Coronary artery (tissue), 2 donors: ENCODE measurements around the gene SHISA5.
A peak's percentile ranks its signal among the peaks of the same experiment; 100 is the strongest.

Source experiments
- DNase-seq: peaks from one replicate; pipeline ENCODE4 v3.0.0-alpha.2; 2017; ENCODE audit warnings: low spot score
- H3K27ac ChIP-seq, 2 donors: fragments of 200-600 bp; sonication (generic); one replicate each; pipeline ENCODE4 v1.5.1; 2016 to 2019
- H3K4me3 ChIP-seq: fragments of 200-600 bp; sonication (generic); 2 replicates; pipeline ENCODE4 v1.5.1; 2016; ENCODE audit warnings: mild to moderate bottlenecking, moderate library complexity
- TF ChIP-seq, protein P1 (sequence below): fragments of 200-600 bp; sonication (generic); IDR thresholded peaks from one replicate; pipeline ENCODE4 v1.5.1; 2019; ENCODE audit warnings: antibody characterized with exemption

SHISA5 gene

DNA sequence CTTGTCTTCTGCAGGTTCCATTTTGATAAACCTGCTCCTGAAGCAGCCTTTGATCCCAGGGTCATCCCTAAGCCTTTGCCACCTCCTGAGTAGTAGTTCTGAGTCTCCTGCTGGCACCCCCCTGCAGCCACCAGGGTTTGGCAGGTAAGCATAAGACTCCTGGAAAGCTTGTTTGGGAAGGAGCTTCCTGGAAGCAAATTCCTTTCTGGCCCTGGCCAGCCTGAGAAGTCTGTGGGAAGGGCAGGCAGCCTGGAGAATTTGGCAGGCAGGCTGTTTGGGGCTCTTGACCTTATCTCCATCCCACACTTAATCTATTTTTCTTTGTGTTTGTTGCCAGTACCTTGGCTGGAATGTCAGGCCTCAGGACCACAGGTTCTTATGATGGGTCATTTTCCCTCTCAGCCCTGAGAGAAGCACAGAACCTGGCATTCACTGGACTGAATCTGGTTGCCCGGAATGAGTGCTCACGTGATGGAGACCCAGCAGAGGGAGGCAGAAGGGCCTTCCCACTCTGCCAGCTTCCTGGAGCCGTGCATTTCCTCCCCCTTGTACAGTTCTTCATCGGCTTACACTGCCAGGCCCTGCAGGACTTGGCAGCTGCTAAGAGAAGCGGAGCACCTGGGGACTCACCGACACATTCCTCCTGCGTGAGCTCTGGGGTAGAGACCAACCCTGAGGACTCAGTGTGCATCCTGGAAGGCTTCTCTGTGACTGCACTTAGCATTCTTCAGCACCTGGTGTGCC is 44.0 kb downstream of the SHISA5 start:
- H3K4me3 ChIP-seq, result no peak overlapping the region
- no peak overlapping the region for H3K27ac ChIP-seq
- DNase-seq, result no peak
- TF ChIP-seq, protein P1, sequence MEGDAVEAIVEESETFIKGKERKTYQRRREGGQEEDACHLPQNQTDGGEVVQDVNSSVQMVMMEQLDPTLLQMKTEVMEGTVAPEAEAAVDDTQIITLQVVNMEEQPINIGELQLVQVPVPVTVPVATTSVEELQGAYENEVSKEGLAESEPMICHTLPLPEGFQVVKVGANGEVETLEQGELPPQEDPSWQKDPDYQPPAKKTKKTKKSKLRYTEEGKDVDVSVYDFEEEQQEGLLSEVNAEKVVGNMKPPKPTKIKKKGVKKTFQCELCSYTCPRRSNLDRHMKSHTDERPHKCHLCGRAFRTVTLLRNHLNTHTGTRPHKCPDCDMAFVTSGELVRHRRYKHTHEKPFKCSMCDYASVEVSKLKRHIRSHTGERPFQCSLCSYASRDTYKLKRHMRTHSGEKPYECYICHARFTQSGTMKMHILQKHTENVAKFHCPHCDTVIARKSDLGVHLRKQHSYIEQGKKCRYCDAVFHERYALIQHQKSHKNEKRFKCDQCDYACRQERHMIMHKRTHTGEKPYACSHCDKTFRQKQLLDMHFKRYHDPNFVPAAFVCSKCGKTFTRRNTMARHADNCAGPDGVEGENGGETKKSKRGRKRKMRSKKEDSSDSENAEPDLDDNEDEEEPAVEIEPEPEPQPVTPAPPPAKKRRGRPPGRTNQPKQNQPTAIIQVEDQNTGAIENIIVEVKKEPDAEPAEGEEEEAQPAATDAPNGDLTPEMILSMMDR, result no peak

DNA sequence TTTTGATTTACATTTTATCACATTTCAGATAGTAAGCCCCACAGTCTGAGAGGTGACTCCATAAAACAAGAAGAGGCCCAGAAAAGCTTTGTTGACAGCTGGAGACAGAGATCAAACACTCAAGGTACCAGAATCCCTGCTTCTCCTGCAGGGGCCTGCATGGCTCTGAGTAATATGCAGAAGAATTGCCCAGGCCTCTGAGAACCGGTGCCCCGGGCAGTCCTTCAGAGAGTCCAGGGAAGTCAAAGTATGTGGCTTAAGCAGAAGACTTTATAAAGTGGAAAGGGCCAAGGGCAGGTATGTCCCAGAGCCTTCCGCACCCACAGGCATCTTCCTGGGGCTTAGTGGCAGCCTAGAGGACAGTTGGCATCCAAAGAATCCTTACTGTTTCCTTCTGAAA is 44.6 kb downstream of the SHISA5 start:
- Histone ChIP-seq H3K4me3 (no peak overlapping the region), H3K27ac (no peak overlapping the region)
- DNase-seq, result no peak
- TF ChIP-seq, protein P1, result no peak

DNA sequence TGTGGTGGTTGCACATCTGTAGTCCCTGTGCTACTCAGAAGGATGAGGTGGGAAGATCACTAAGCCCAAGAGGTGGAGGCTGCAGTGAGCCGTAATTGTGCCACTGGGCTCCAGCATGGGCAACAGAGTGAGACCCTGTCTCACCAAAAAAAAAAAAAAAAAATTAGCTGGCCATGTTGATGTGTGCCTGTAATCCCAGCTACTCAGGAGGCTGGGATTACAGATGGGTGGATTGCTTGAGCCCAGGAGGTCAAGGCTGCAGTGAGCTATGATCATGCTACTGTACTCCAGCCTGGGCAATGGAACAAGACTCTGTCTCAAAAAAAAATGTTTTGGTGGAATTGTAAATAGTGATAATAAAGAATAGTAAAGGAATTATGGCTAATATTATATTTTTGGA is 47.5 kb downstream of the SHISA5 start:
- H3K4me3 ChIP-seq, result no peak overlapping the region
- no peak for DNase-seq
- no peak overlapping the region for H3K27ac ChIP-seq
- TF ChIP-seq, protein P1, result no peak

DNA sequence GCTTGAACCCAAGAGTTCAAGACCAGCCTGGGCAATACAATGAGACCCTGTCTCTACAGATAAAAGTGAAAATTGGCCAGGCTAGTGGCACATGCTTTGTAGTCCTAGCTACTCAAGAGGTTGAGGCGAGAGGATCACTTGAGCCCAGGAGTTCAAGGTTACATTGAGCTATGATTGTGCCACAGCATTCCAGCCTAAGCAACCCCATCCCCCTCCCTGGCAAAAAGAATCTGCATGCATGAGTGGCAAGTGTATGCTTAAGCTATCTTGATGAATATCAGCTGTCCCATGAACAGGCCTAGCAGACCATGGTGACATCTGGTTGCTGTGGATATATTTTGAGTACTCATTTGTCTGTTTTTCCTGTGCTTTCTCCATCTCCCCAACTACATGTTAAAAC is 52.7 kb downstream of the SHISA5 start:
- TF ChIP-seq, protein P1, result no peak
- DNase-seq, result no peak
- Histone ChIP-seq H3K27ac (no peak overlapping the region), H3K4me3 (no peak overlapping the region)

DNA sequence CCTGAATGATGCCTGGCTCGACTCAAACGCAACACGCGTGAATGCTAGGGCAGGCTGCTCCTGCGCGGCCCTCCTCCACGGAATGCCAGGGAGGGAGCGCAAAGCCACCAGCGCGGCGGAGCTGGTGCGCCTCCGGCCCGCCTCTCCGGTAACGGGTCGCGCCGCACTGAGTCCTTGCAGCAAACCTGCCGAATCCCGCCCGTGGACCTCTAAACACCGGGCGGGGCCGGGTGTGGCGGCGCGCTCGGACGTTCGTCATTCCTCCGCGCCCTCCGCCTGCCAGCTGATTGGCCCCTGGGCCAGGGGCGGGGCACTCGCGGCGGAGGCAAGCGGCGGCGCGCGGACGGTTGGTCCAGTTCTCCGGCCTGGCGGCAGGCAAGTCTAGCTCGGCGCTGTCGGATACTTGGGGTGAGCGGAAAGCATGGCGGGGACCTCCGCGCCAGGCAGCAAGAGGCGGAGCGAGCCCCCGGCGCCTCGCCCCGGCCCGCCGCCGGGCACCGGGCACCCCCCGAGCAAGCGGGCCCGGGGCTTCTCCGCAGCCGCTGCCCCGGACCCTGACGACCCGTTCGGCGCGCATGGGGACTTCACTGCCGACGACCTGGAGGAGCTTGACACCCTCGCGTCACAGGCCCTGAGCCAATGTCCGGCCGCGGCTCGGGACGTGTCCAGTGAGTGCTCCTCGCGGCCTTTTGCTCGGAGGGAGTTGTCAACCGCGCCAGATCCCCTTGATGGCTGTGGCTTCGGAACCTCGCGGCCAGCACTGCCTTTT is 57.4 kb downstream of the SHISA5 start, which contains the start of gene ATRIP:
Gene ATRIP (plus strand): TSS at position 313 of the 769 bp plus-strand sequence. CDS start 109 bp downstream, at position 422.
- peak; percentile 94 for DNase-seq
- peak within 1 kb of the TSS; percentile 97 for H3K4me3 ChIP-seq
- TF ChIP-seq, protein P1, result no peak

DNA sequence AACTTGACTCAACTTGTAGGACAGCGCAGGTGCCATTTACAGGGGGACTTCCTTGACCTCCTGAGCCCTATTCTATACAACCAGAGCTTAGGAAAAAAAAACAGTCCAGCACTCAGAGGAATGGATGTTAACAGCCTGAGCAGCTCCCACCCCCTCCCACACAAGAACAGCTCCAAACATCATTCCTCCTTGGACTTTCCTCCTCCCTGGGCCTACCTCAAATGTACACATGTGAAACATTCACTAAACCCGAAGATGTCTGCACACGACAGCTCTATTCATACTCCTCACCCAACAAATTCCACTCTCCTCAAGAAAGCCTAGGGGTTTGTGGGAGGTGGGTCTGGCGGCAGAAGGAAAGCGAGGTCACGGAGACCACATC is 57.9 kb downstream of the SHISA5 start:
- DNase-seq, result no peak
- TF ChIP-seq, protein P1, result no peak
- H3K27ac ChIP-seq, result peak overlapping the region; percentile 58 to 98
- peak overlapping the region; percentile 97 for H3K4me3 ChIP-seq

More for the DNA sequence above, 57.4 kb downstream of the SHISA5 start, which contains the start of gene ATRIP:
- H3K27ac ChIP-seq, result peak within 1 kb of the TSS; percentile 58 to 98
